NCI-H2081 treated with DMSO at 0.1 percent for 48 hours (cell line): ENCODE measurements around the gene STK35.

Experiments
- DNase-seq: peaks from one replicate; lab custom pipeline; 2025; lab: John Stamatoyannopoulos, UW

The STK35 gene

GRCh38 chr20:2104236-2104635 lies 2.6 kb downstream of the STK35 start:
- DNase-seq, result no peak

GRCh38 chr20:2108498-2108897 lies 6.9 kb downstream of the STK35 start:
- no peak for DNase-seq

- DNase-seq, result no peak
These were observed 7.4 kb downstream of the STK35 start for GRCh38 chr20:2108987-2109386.

- DNase-seq, result no peak
These were observed 8.0 kb downstream of the STK35 start for GRCh38 chr20:2109425-2110210.

- DNase-seq, result no peak
These were observed 11.3 kb downstream of the STK35 start for GRCh38 chr20:2112910-2113309.

- no peak for DNase-seq
These were observed 12.7 kb downstream of the STK35 start for GRCh38 chr20:2114127-2114959.

GRCh38 chr20:2114990-2115681 lies 13.5 kb downstream of the STK35 start:
- no peak for DNase-seq

- DNase-seq, result no peak
These were observed 14.7 kb downstream of the STK35 start for GRCh38 chr20:2116170-2116940.

GRCh38 chr20:2118783-2119182 lies 17.2 kb downstream of the STK35 start:
- DNase-seq, result no peak

GRCh38 chr20:2122936-2123335 lies 21.3 kb downstream of the STK35 start:
- DNase-seq, result no peak

- DNase-seq, result no peak
These were observed 22.1 kb downstream of the STK35 start for GRCh38 chr20:2123720-2124119.

GRCh38 chr20:2124564-2125213 lies 23.1 kb downstream of the STK35 start:
- DNase-seq, result no peak

GRCh38 chr20:2125474-2126112 lies 24.0 kb downstream of the STK35 start:
- no peak for DNase-seq

- no peak for DNase-seq
These were observed 25.6 kb downstream of the STK35 start for GRCh38 chr20:2127238-2127637.

GRCh38 chr20:2128542-2128941 lies 26.9 kb downstream of the STK35 start:
- no peak for DNase-seq

- DNase-seq, result no peak
These were observed 28.5 kb downstream of the STK35 start for GRCh38 chr20:2130062-2130591.

GRCh38 chr20:2130683-2131082 lies 29.1 kb downstream of the STK35 start:
- no peak for DNase-seq

GRCh38 chr20:2131366-2131765 lies 29.7 kb downstream of the STK35 start:
- DNase-seq, result no peak

GRCh38 chr20:2132461-2132901 lies 30.9 kb downstream of the STK35 start:
- DNase-seq, result no peak
